Fibroblast of villous mesenchyme (primary cell): Measurements from ENCODE around the gene CARD19. TPM values are rescaled to one million over a fixed set of nuclear protein-coding genes. Genes with fewer than 3 reads are reported as not detected.

ENCODE experiments used
- DNase-seq: peaks from one replicate; pipeline ENCODE4 v3.0.0-alpha.2; 2010; ENCODE audit warnings: low read depth
- H3K4me3 ChIP-seq: 2 replicates; pipeline ENCODE4 v1.5.1; 2011; ENCODE audit warnings: low read depth, mild to moderate bottlenecking, low read length
- CTCF ChIP-seq: IDR thresholded peaks from 2 replicates; pipeline ENCODE4 v1.5.1; 2012; ENCODE audit warnings: low read depth, mild to moderate bottlenecking, low read length; ENCODE audit not compliant: insufficient read depth
- total RNA-seq: library from RNA; depleted of rRNA; stranded (reverse); fragments of >200 nt; gene quantifications from 2 replicates; pipeline ENCODE4 v1.2.3, GENCODE V29; 2012

The CARD19 gene
- total RNA-seq, 1 donor, result 35.8 TPM

- TF ChIP-seq CTCF, result no peak
- no peak for DNase-seq
- H3K4me3 ChIP-seq, result no peak overlapping the region
These were observed 13.1 kb upstream of the CARD19 start for GRCh38 chr9:93082841-93083411.

GRCh38 chr9:93083592-93084470 lies 12.2 kb upstream of the CARD19 start:
- H3K4me3 ChIP-seq, result no peak overlapping the region
- TF ChIP-seq CTCF, result no peak
- peak; percentile 51 for DNase-seq

DNA sequence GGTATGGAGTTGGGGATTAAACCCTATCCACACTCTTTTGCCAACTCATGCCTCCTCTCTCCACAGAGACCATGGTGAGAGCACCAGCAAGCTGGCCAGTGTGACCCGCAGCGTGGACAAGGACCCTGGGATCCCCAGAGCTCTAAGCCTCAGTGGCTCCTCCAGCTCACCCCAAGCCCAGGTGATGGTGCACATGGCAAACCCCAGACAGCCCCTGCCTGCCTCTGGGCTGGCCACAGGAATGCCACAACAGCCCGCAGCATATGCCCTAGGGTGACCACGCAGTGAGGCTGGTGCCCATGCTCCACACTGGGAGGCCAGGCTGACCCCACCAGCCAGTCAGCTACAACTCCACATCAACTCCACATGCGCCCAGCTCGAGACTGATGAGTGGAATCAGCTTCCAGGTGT lies 11.5 kb upstream of the CARD19 start:
- H3K4me3 ChIP-seq, result no peak overlapping the region
- no peak for TF ChIP-seq CTCF
- no peak for DNase-seq

- DNase-seq, result no peak
- H3K4me3 ChIP-seq, result no peak overlapping the region
- TF ChIP-seq CTCF, result no peak
These were observed 10.3 kb upstream of the CARD19 start for GRCh38 chr9:93085676-93086075.

DNA sequence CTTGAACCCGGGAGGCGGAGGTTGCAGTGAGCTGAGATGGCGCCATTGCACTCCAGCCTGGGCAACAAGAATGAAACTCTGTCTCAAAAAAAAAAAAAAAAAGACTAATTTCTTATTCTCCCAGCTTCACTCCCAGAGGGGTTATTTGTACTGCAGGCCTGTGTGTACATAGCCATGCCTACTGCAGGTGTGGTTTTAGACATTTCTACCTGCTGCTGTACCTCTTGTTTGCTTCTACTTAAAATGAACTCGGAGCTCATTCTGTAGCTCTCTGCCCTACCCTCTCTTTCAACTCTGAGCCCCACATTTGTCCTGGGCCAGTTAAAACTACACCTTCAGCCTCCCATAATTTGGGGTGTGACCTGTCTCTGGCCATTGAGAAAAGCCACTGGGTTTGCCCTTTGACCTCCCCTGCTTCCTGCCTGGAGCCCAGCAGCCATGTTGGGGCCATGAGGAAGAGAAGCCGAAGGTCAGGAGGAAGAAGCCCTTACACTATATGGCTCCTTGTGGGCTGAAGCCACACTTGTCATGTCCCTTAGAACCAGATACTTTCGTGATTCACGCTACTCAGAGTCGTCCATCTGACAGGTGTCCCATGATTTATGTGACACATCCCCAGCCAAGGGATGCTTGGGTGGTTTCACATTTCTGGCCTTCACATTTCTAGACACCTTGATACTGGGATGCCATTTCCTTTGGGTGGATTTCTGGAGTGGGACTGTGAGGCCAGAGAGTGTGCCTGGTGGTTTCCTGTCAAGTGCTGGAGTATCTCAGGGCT lies 9.4 kb upstream of the CARD19 start:
- DNase-seq, result no peak
- TF ChIP-seq CTCF, result no peak

GRCh38 chr9:93087971-93088655 lies 7.9 kb upstream of the CARD19 start:
- TF ChIP-seq CTCF, result no peak
- no peak overlapping the region for H3K4me3 ChIP-seq
- no peak for DNase-seq

More for the DNA sequence above, 9.4 kb upstream of the CARD19 start:
- H3K4me3 ChIP-seq, result no peak overlapping the region
